Measurements from ENCODE around the gene TAP2.

DNA sequence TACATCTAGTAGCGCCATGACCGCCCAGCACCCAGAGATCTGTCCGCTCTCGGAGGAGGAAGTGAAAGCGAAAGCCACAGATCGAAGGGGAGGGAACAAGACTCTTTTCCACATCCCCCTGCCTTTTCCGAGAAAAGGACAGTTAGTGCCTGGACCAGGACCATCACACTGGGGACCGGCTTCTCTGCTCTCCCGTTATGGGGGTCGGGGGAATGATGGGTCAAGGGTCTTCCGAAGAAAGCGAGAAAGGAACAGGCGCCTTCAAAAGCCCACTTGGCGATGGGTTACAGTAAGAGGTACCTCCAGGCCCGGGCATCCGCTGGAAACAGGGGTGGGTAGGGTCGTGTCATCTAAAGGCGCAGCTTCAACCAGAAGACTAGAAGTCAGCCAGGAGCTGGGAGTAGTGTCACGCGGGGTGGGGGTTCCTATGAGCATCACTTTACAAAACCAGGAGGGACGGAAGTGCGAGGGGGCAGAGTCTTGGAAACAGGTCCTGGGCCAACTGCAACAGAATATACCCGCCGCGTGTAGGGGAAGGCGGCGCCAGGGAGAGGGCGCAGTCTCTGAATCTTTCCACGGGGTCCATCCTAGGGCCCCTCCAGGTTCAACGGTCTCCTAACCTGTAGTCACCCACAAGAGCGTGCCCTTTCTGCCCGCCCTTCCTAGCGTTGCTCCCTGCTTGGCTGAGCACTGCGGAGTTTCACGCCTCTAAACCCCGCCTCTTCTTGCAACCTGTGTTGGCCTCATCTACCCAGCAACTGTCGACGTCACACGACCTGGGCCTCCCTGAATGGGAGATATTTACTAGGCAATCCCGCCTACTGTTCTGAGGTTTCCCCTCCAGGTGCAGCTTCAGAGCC, 5.7 kb upstream of the TAP2 start, which contains the start of gene PSMB8:
- TF ChIP-seq EZH2phosphoT487 (IDR thresholded peaks at IDR 0.05; ENCODE audit: insufficient read depth, low read depth) (no peak), EZH2 (IDR thresholded peaks at IDR 0.05; ENCODE audit: insufficient read depth, poor library complexity, severe bottlenecking) (no peak)

All from GM23248 (cell line).